Gastrocnemius medialis (tissue), 4 donors: ENCODE measurements around the gene CFAP221. TPM values are rescaled to one million over a fixed set of nuclear protein-coding genes. Genes with fewer than 3 reads are reported as not detected.
"Not testable (repeated sequence)": the region's sequence is repeated elsewhere in the genome, so short reads cannot be mapped to it uniquely, and the experiment has no call there.

Experiments used
- ATAC-seq, 2 donors: fragments of 150-250 bp; one replicate each; pipeline ENCODE4 v1.9.1; 2016
- DNase-seq, 2 donors: peaks; one replicate each; pipeline ENCODE4 v3.0.0-alpha.2; 2019
- H3K27ac ChIP-seq, 4 donors: fragments of 200-600 bp; sonication (generic); 1 replicate in 1 of 4; 2 replicates in 3 of 4; pipeline ENCODE4 v1.5.1; 2016 to 2018; ENCODE audit warnings: mild to moderate bottlenecking in 2 of 4, moderate library complexity in 1 of 4
- H3K27me3 ChIP-seq, 3 donors: fragments of 200-600 bp; sonication (generic) in 2 of 3; 1 replicate in 1 of 3; 2 replicates in 2 of 3; pipeline versions ENCODE4 v1.5.1 to v1.6.0; 2016 to 2019; ENCODE audit warnings: mild to moderate bottlenecking in 1 of 3, moderate library complexity in 1 of 3
- H3K36me3 ChIP-seq, 2 donors: fragments of 200-600 bp; sonication (generic) in 1 of 2; one replicate each; pipeline ENCODE4 v1.5.1; 2017 to 2018
- H3K4me1 ChIP-seq, 2 donors: fragments of 200-600 bp; sonication (generic) in 1 of 2; one replicate each; pipeline ENCODE4 v1.5.1; 2016 to 2017; ENCODE audit warnings: mild to moderate bottlenecking in 2 of 2
- H3K4me3 ChIP-seq, 4 donors: fragments of 200-600 bp; sonication (generic) in 3 of 4; 1 replicate in 1 of 4; 2 replicates in 3 of 4; pipeline ENCODE4 v1.5.1; 2016 to 2019; ENCODE audit warnings: mild to moderate bottlenecking in 2 of 4
- H3K9me3 ChIP-seq, 3 donors: fragments of 200-600 bp; sonication (generic) in 2 of 3; 1 replicate in 1 of 3; 2 replicates in 2 of 3; pipeline ENCODE4 v1.5.1; 2016 to 2019
- CTCF ChIP-seq, 5 experiments: fragments of 450-650 bp in 3 of 5; fragments of 200-600 bp in 2 of 5; sonication (generic) in 2 of 5; IDR thresholded peaks in 4 of 5; conservative IDR thresholded peaks in 1 of 5; 1 replicate in 4 of 5; 2 replicates in 1 of 5; pipeline ENCODE4 v1.5.1; 2016 to 2019; ENCODE audit warnings: antibody characterized with exemption in 5 of 5, mild to moderate bottlenecking in 3 of 5, moderate library complexity in 3 of 5
- POLR2A ChIP-seq, 2 donors: fragments of 450-650 bp; IDR thresholded peaks; one replicate each; pipeline ENCODE4 v1.6.1; 2017; ENCODE audit warnings: antibody characterized with exemption in 2 of 2, mild to moderate bottlenecking in 2 of 2, moderate library complexity in 2 of 2
- in situ Hi-C, 4 donors: fragments of 200-750 bp; cut with MboI; loops; one replicate each; pipeline versions ENCODE4 v1.15.0 to v1.8.0; 2017; ENCODE audit warnings: low sequenced_read_pairs in 4 of 4
- intact Hi-C: fragments of 100-400 bp; cut with DNase I; formaldehyde crosslinking; loops from one replicate; pipeline ENCODE4 v1.15.1; 2023; ENCODE audit warnings: low total_unique reads
- total RNA-seq, 4 donors: library from RNA; depleted of rRNA; stranded (reverse); fragments of >200 nt; gene quantifications; one replicate each; pipeline versions ENCODE4 v1.1.0 to v1.2.3, GENCODE V29; 2016

CFAP221 gene
- total RNA-seq, 4 donors from 2014 or later, result not detected

GRCh38 chr2:119617455-119617854, 73.2 kb downstream of the CFAP221 start:
- Histone ChIP-seq H3K36me3 (no peaks in the 10 kb centered on the region), H3K27ac (no peak overlapping the region), H3K4me3 (no peak overlapping the region), H3K27me3 (no peaks in the 10 kb centered on the region), H3K4me1 (no peaks in the 10 kb centered on the region), H3K9me3 (peaks cover 0 to 6% (median 0%) of the 10 kb centered on the region in 3 donors)
- ATAC-seq, result no peak
- intact Hi-C loops, result no loop called here
- no peak for DNase-seq
- in situ Hi-C loops, result no loop called here
- TF ChIP-seq POLR2A (IDR thresholded peaks at IDR 0.05) (no peak), CTCF (IDR thresholded peaks at IDR 0.05 in 4 of 5, conservative IDR thresholded peaks at IDR 0.05 in 1 of 5) (no peak)

GRCh38 chr2:119618725-119619124, 74.5 kb downstream of the CFAP221 start:
- intact Hi-C loops, H3K27me3 ChIP-seq, H3K36me3 ChIP-seq, in situ Hi-C loops, DNase-seq, ATAC-seq, H3K27ac ChIP-seq, H3K4me3 ChIP-seq, H3K4me1 ChIP-seq, H3K9me3 ChIP-seq: not testable (repeated sequence)

GRCh38 chr2:119625226-119625625, 81.0 kb downstream of the CFAP221 start:
- intact Hi-C loops, result no loop called here
- Histone ChIP-seq H3K9me3 (no peaks in the 10 kb centered on the region), H3K27me3 (no peaks in the 10 kb centered on the region), H3K4me3 (no peak overlapping the region), H3K27ac (no peak overlapping the region), H3K4me1 (no peaks in the 10 kb centered on the region), H3K36me3 (no peaks in the 10 kb centered on the region)
- no peak for ATAC-seq
- no peak for DNase-seq
- in situ Hi-C loops, result no loop called here
- TF ChIP-seq CTCF (IDR thresholded peaks at IDR 0.05 in 4 of 5, conservative IDR thresholded peaks at IDR 0.05 in 1 of 5) (no peak), POLR2A (IDR thresholded peaks at IDR 0.05) (no peak)

GRCh38 chr2:119629323-119629825, 85.1 kb downstream of the CFAP221 start:
- TF ChIP-seq POLR2A (IDR thresholded peaks at IDR 0.05) (no peak), CTCF (IDR thresholded peaks at IDR 0.05 in 4 of 5, conservative IDR thresholded peaks at IDR 0.05 in 1 of 5) (no peak)
- no peaks in the 10 kb centered on the region for H3K4me1 ChIP-seq
- peaks cover 0 to 2% (median 0%) of the 10 kb centered on the region in 3 donors for H3K9me3 ChIP-seq
- intact Hi-C loops (no loop called here), in situ Hi-C loops (no loop called here)
- DNase-seq, result no peak
- no peak overlapping the region for H3K27ac ChIP-seq
- no peak overlapping the region for H3K4me3 ChIP-seq
- H3K36me3 ChIP-seq, result no peaks in the 10 kb centered on the region
- no peaks in the 10 kb centered on the region for H3K27me3 ChIP-seq
- no peak for ATAC-seq

GRCh38 chr2:119630121-119630520, 85.9 kb downstream of the CFAP221 start:
- Histone ChIP-seq H3K4me1 (no peaks in the 10 kb centered on the region), H3K9me3 (peaks cover 0 to 2% (median 0%) of the 10 kb centered on the region in 3 donors), H3K27me3 (no peaks in the 10 kb centered on the region), H3K27ac (no peak overlapping the region), H3K4me3 (no peak overlapping the region), H3K36me3 (no peaks in the 10 kb centered on the region)
- in situ Hi-C loops, result no loop called here
- no peak for DNase-seq
- intact Hi-C loops, result no loop called here
- no peak for ATAC-seq
- no peak for TF ChIP-seq CTCF (IDR thresholded peaks at IDR 0.05 in 4 of 5, conservative IDR thresholded peaks at IDR 0.05 in 1 of 5)
- TF ChIP-seq POLR2A (IDR thresholded peaks at IDR 0.05), result no peak
